T-helper 17 cell (primary cell): ENCODE measurements around the gene KCNE4. TPM values are rescaled to one million over a fixed set of nuclear protein-coding genes. Genes with fewer than 3 reads are reported as not detected.

ENCODE experiments used
- ATAC-seq: fragments of 150-1000 bp; cut with Tn5 transposase; 2 replicates; pipeline ENCODE4 v1.10.0; 2021; ENCODE audit warnings: mild to moderate bottlenecking, moderate library complexity
- DNase-seq, 3 donors: peaks; one replicate each; pipeline versions ENCODE4 v3.0.0 to v3.0.0-alpha.2; 2020 to 2021
- H3K9me3 ChIP-seq: one replicate; pipeline ENCODE4 v1.7.0; 2013; ENCODE audit warnings: low read length, mild to moderate bottlenecking; ENCODE audit not compliant: control insufficient read depth, poor library complexity, severe bottlenecking
- H3K27ac Mint-ChIP-seq: one replicate; pipeline ENCODE4 v1.8.0; 2022; ENCODE audit warnings: mild to moderate bottlenecking, moderate library complexity, mixed read lengths
- H3K27me3 Mint-ChIP-seq: one replicate; pipeline ENCODE4 v1.8.0; 2022; ENCODE audit warnings: mixed read lengths
- H3K36me3 Mint-ChIP-seq: one replicate; pipeline ENCODE4 v1.8.0; 2022; ENCODE audit warnings: low read depth, mixed read lengths
- H3K4me1 Mint-ChIP-seq: one replicate; pipeline ENCODE4 v1.8.0; 2022; ENCODE audit warnings: mild to moderate bottlenecking, mixed read lengths
- H3K4me3 Mint-ChIP-seq: one replicate; pipeline ENCODE4 v1.8.0; 2022; ENCODE audit warnings: mild to moderate bottlenecking, moderate library complexity, mixed read lengths
- total RNA-seq, 4 donors: library from RNA in 2 of 4; stranded (reverse) in 2 of 4; gene quantifications; one replicate each; pipeline ENCODE4 v1.2.3 and lab custom pipeline; 2022 to 2026

KCNE4 gene
- total RNA-seq, 2 donors from 2014 or later: not detected

- no peaks in the 10 kb centered on the region for H3K4me1 Mint-ChIP-seq
- H3K4me3 Mint-ChIP-seq: no peak overlapping the region
- no peak overlapping the region for H3K27ac Mint-ChIP-seq
- no peaks in the 10 kb centered on the region for H3K36me3 Mint-ChIP-seq
- peaks cover 22% of the 10 kb centered on the region for H3K27me3 Mint-ChIP-seq
- DNase-seq (no peak), ATAC-seq (no peak)
- H3K9me3 ChIP-seq: no peaks in the 10 kb centered on the region
Measured at GRCh38 chr2:223056701-223057418, 4.9 kb downstream of the KCNE4 start.

- no peak overlapping the region for H3K27ac Mint-ChIP-seq
- no peaks in the 10 kb centered on the region for H3K9me3 ChIP-seq
- no peaks in the 10 kb centered on the region for H3K4me1 Mint-ChIP-seq
- no peak for DNase-seq
- peaks cover 22% of the 10 kb centered on the region for H3K27me3 Mint-ChIP-seq
- no peak for ATAC-seq
- H3K4me3 Mint-ChIP-seq: no peak overlapping the region
- no peaks in the 10 kb centered on the region for H3K36me3 Mint-ChIP-seq
Measured at GRCh38 chr2:223057569-223057968, 5.6 kb downstream of the KCNE4 start.

DNA sequence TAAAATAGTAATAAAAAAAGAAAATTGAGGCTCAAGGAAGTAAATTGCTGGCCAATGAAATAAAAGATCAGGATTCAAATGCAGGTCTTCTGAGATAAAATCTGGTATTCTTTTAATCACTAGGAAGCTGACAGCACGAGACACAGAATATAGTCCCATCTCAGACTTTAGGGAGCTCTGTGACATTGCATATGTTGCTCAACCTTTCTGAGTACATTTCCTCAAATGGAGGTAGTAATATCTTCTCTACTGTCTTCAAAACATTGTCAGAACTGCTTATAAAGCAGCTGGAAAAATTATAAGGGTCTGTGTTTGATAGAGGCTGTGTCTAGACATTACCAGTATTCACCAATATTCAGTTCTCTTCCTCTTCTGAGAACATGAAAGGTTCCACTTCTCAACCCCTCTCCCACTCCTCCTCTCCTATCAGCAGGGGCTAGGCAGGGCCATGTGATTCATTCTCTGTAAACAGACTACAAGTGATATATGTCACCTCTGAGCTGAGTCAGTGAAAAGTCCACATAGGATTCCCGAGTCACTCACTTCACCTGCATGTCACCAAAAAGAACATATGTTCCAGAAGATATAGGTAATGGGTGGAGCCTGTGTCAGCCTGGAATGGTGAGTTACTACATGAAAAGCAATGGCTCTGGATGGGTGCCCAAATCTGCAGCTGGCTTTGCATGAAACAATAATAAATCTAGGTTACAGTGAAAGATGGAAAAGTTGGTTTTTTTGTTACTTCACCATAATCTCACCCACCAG lies 7.1 kb downstream of the KCNE4 start:
- DNase-seq (no peak), ATAC-seq (no peak)
- Mint-ChIP-seq H3K27ac (no peak overlapping the region), H3K4me1 (no peaks in the 10 kb centered on the region), H3K4me3 (no peak overlapping the region), H3K36me3 (peaks cover 2% of the 10 kb centered on the region), H3K27me3 (peaks cover 24% of the 10 kb centered on the region)
- H3K9me3 ChIP-seq: no peaks in the 10 kb centered on the region

DNA sequence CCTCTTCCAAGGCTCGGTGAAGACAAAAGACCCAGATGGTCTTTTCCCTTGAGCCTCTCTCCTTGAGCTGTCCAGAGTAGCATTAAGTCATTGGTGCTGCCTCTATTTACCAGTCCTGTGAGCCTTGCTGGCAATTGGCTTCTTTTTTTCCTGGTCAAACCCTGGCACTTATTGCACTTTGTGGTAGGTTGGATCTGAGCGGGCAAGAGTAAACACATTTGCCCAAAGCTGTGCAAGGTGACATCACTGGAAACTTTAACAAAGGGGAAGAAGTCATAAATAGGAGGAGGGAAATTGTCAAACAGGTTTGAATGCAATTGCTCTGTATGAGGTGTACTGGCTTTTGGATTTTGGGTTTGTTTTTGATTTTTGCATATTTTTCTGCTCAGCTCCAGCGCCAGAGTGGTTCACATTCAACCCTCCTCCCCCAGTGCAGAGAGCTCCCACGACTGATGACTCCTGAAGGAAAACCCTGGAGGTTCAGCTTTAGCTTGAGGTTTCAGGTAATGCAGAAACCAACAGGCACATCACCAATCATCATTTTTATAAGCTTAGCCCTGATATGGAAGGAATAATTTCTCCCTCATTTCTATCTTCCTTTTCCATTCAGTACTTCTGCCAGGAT lies 8.3 kb downstream of the KCNE4 start:
- no peaks in the 10 kb centered on the region for H3K9me3 ChIP-seq
- peaks cover 25% of the 10 kb centered on the region for H3K27me3 Mint-ChIP-seq
- H3K36me3 Mint-ChIP-seq: peaks cover 2% of the 10 kb centered on the region
- no peak overlapping the region for H3K27ac Mint-ChIP-seq
- ATAC-seq: no peak
- DNase-seq: no peak
- no peak overlapping the region for H3K4me3 Mint-ChIP-seq
- H3K4me1 Mint-ChIP-seq: no peaks in the 10 kb centered on the region

DNA sequence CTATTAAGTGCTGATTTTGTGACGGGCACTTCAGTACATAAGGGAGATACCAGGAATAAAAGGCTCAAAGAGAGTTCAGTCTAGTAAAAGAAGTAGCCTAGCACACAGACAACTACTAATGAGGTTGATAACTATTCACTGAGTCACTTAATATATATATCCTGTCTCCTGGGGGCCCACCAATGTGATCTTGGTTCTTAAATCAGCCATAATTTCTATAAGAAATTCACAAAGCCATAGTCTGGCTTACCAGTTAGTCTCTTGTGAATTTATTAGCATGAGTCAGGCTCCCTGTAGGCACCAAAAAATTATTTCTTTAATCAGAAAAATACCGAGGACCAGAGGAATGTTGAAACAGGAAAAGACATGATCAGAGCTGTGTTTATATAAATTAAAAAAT lies 10.4 kb downstream of the KCNE4 start:
- Mint-ChIP-seq H3K4me1 (no peaks in the 10 kb centered on the region), H3K4me3 (no peak overlapping the region), H3K27ac (no peak overlapping the region), H3K27me3 (peaks cover 25% of the 10 kb centered on the region), H3K36me3 (peaks cover 2% of the 10 kb centered on the region)
- H3K9me3 ChIP-seq: no peaks in the 10 kb centered on the region
- DNase-seq (no peak), ATAC-seq (no peak)

DNA sequence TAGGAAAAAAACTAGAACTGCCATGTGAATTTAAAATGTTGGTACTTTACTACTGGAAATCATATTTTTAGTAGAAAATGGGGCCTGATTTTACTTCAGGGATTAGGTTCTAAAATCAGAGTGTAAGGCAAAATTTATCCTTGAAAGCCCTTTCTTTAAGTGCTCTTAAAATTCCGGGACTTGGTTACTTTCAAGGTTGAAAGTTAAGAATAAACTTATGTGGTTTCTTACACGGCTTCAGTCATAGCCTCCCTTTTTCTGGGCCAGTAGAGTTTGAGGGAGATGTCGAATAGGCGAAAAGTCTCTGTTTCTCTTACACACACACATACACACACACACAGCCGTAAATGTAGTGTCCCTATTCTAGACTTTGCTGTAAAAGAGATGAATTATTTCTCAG lies 13.1 kb downstream of the KCNE4 start:
- no peaks in the 10 kb centered on the region for H3K9me3 ChIP-seq
- ATAC-seq (no peak), DNase-seq (no peak)
- Mint-ChIP-seq H3K4me1 (no peaks in the 10 kb centered on the region), H3K27ac (no peak overlapping the region), H3K27me3 (peaks cover 26% of the 10 kb centered on the region), H3K4me3 (no peak overlapping the region), H3K36me3 (peaks cover 2% of the 10 kb centered on the region)

- no peak for DNase-seq
- no peak overlapping the region for H3K27ac Mint-ChIP-seq
- peaks cover 2% of the 10 kb centered on the region for H3K36me3 Mint-ChIP-seq
- no peaks in the 10 kb centered on the region for H3K4me1 Mint-ChIP-seq
- ATAC-seq: no peak
- no peak overlapping the region for H3K4me3 Mint-ChIP-seq
- H3K27me3 Mint-ChIP-seq: peaks cover 26% of the 10 kb centered on the region
- H3K9me3 ChIP-seq: no peaks in the 10 kb centered on the region
Measured at GRCh38 chr2:223066721-223067120, 14.7 kb downstream of the KCNE4 start.

GRCh38 chr2:223068071-223068470 lies 16.1 kb downstream of the KCNE4 start:
- Mint-ChIP-seq H3K27ac (no peak overlapping the region), H3K4me3 (no peak overlapping the region), H3K4me1 (no peaks in the 10 kb centered on the region), H3K27me3 (peaks cover 24% of the 10 kb centered on the region), H3K36me3 (peaks cover under 1% of the 10 kb centered on the region)
- H3K9me3 ChIP-seq: no peaks in the 10 kb centered on the region
- DNase-seq (no peak), ATAC-seq (no peak)

DNA sequence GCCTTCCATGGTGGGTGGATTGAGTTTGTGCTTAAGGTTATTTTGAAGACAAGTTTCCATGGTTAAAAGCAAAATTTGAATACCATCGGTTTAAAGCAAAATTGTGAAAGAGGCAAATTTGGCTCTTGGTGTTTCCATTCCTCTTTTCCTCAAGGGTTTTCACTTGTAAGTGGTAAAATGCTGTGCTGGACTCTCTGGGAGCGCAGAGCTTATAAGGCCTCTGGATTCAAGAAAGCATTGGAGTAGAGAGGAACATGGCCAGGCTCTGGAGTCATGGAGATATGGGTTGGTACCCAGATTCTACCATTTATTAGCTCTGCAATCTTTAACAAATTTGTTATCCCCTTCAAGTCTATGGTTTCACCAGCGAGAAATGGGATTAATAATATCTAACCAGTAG lies 17.5 kb downstream of the KCNE4 start:
- Mint-ChIP-seq H3K27ac (no peak overlapping the region), H3K36me3 (no peaks in the 10 kb centered on the region), H3K4me3 (no peak overlapping the region), H3K4me1 (no peaks in the 10 kb centered on the region), H3K27me3 (peaks cover 12% of the 10 kb centered on the region)
- no peak for DNase-seq
- H3K9me3 ChIP-seq: no peaks in the 10 kb centered on the region
- no peak for ATAC-seq

DNA sequence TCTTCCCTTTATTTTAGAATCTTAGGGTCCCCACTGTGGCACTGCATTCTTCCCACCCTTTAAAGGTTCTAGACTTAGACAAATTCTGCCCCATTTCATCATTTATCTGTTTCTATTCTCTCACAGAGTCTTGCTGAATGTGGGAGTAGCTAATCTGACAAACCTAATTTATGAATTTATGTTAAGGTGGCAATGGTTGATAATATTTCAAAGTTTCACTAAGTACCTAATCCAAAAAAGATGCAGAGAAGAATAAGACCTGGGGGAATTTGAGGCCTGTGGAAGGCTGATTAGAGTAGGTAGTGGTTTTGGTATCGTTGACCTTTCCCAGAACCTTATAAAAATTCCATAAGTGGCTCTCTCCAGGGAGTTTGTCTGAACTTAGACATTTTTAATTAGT lies 18.0 kb downstream of the KCNE4 start:
- no peak overlapping the region for H3K27ac Mint-ChIP-seq
- H3K4me1 Mint-ChIP-seq: no peaks in the 10 kb centered on the region
- H3K4me3 Mint-ChIP-seq: no peak overlapping the region
- peaks cover 12% of the 10 kb centered on the region for H3K27me3 Mint-ChIP-seq
- no peak for DNase-seq
- H3K9me3 ChIP-seq: no peaks in the 10 kb centered on the region
- H3K36me3 Mint-ChIP-seq: no peaks in the 10 kb centered on the region
- ATAC-seq: no peak

DNA sequence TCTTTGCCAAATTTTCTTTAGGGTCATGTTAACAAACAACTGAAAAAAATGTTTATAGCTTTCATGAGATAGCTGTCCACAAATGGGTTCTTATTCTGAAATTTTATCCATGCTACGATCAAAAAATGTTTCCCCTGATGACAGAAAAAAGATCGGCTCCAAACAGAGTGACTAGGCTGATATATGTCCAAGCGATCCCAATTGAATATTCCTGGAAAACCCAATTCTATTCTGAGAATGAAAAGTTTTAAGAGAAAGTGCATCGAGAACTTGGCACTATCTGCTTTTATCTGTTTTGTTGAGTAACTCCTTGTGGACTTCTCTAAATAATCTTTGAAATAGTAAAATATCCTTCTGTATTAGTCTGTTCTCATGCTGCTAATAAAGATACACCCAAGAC lies 19.1 kb downstream of the KCNE4 start:
- Mint-ChIP-seq H3K4me1 (no peaks in the 10 kb centered on the region), H3K27me3 (peaks cover 12% of the 10 kb centered on the region), H3K36me3 (no peaks in the 10 kb centered on the region), H3K27ac (no peak overlapping the region), H3K4me3 (no peak overlapping the region)
- DNase-seq (no peak), ATAC-seq (no peak)
- H3K9me3 ChIP-seq: no peaks in the 10 kb centered on the region

- H3K9me3 ChIP-seq: no peaks in the 10 kb centered on the region
- no peak for DNase-seq
- Mint-ChIP-seq H3K4me1 (no peaks in the 10 kb centered on the region), H3K27ac (no peak overlapping the region), H3K36me3 (no peaks in the 10 kb centered on the region), H3K27me3 (peaks cover 12% of the 10 kb centered on the region), H3K4me3 (no peak overlapping the region)
- no peak for ATAC-seq
Measured at GRCh38 chr2:223072826-223073225, 20.8 kb downstream of the KCNE4 start.

GRCh38 chr2:223075301-223076270 lies 23.6 kb downstream of the KCNE4 start:
- DNase-seq: no peak
- no peak overlapping the region for H3K4me3 Mint-ChIP-seq
- H3K27ac Mint-ChIP-seq: no peak overlapping the region
- H3K4me1 Mint-ChIP-seq: no peaks in the 10 kb centered on the region
- ATAC-seq: no peak
- no peaks in the 10 kb centered on the region for H3K36me3 Mint-ChIP-seq
- H3K27me3 Mint-ChIP-seq: peaks cover 8% of the 10 kb centered on the region
- no peaks in the 10 kb centered on the region for H3K9me3 ChIP-seq
